NCI-H1092 treated with DMSO at 0.1 percent for 48 hours (cell line): Measurements from ENCODE around the gene RDH14.

Source experiments
- DNase-seq: peaks from one replicate; lab custom pipeline; 2025; lab: John Stamatoyannopoulos, UW

RDH14 gene

GRCh38 chr2:18566145-18566769 lies 5.8 kb upstream of the RDH14 start:
- no peak for DNase-seq

GRCh38 chr2:18560797-18561085 lies 288 bp upstream of the RDH14 start:
- no peak for DNase-seq

- DNase-seq, result no peak
Observed at GRCh38 chr2:18559531-18560030, 872 bp downstream of the RDH14 start.

- DNase-seq, result no peak
Observed at GRCh38 chr2:18558458-18558857, 2.0 kb downstream of the RDH14 start.

GRCh38 chr2:18557121-18557520 lies 3.3 kb downstream of the RDH14 start:
- no peak for DNase-seq

- DNase-seq, result no peak
Observed at GRCh38 chr2:18552351-18553077, 7.9 kb downstream of the RDH14 start.

- DNase-seq, result no peak
Observed at GRCh38 chr2:18551623-18552022, 8.8 kb downstream of the RDH14 start.

GRCh38 chr2:18551169-18551568 lies 9.3 kb downstream of the RDH14 start:
- DNase-seq, result no peak

- no peak for DNase-seq
Observed at GRCh38 chr2:18550433-18550832, 10.0 kb downstream of the RDH14 start.

GRCh38 chr2:18549083-18549482 lies 11.4 kb downstream of the RDH14 start:
- DNase-seq, result no peak

- DNase-seq, result no peak
Observed at GRCh38 chr2:18548621-18549020, 11.8 kb downstream of the RDH14 start.

- peak; percentile 29 for DNase-seq
Observed at GRCh38 chr2:18546567-18546966, 13.9 kb downstream of the RDH14 start.

- no peak for DNase-seq
Observed at GRCh38 chr2:18545384-18545783, 15.1 kb downstream of the RDH14 start.

GRCh38 chr2:18544171-18544570 lies 16.3 kb downstream of the RDH14 start:
- DNase-seq, result no peak

GRCh38 chr2:18540872-18541271 lies 19.6 kb downstream of the RDH14 start:
- DNase-seq, result no peak

- no peak for DNase-seq
Observed at GRCh38 chr2:18536697-18537096, 23.8 kb downstream of the RDH14 start.

- DNase-seq, result no peak
Observed at GRCh38 chr2:18536100-18536499, 24.4 kb downstream of the RDH14 start.

GRCh38 chr2:18531194-18531593 lies 29.3 kb downstream of the RDH14 start:
- DNase-seq, result no peak

GRCh38 chr2:18527822-18528221 lies 32.6 kb downstream of the RDH14 start:
- DNase-seq, result no peak

GRCh38 chr2:18527326-18527725 lies 33.1 kb downstream of the RDH14 start:
- DNase-seq, result no peak

GRCh38 chr2:18526429-18526828 lies 34.0 kb downstream of the RDH14 start:
- no peak for DNase-seq

- DNase-seq, result no peak
Observed at GRCh38 chr2:18525852-18526251, 34.6 kb downstream of the RDH14 start.

- DNase-seq, result no peak
Observed at GRCh38 chr2:18525236-18525635, 35.2 kb downstream of the RDH14 start.
